ENCODE results near the gene KAZN. TPM values are rescaled to one million over a fixed set of nuclear protein-coding genes. Genes with fewer than 3 reads are reported as not detected.

The KAZN gene
- total and polyA plus RNA-seq, 2 of the 8 experiments (the other 6 are each of a cell fraction or from before 2014, with no cell fraction given) = 3.7 to 11.8 TPM

GRCh38 chr1:14915356-14916054 lies 317.0 kb downstream of the KAZN start:
- H2BK12ac ChIP-seq (ENCODE audit: low read depth, low read length) = no peak overlapping the region
- ChIA-PET CTCF (ENCODE audit: partially characterized antibody) (interaction anchor here (0.7 to 3.2 kb wide), 32 partner anchors 9 to 492 kb away, joined by 3 to 19 read pairs (median 4); no protein-coding TSS in a partner anchor), POLR2A (ENCODE audit: partially characterized antibody) (no interaction called here)
- H3K79me1 ChIP-seq (ENCODE audit: low read depth, low read length) = no peaks in the 10 kb centered on the region
- H3K27ac ChIP-seq (ENCODE audit: low read depth, low read length) = no peak overlapping the region
- no peak overlapping the region for H3K4ac ChIP-seq (replicated peaks; ENCODE audit: insufficient read length, low read depth, low read length)
- H2BK120ac ChIP-seq (replicated peaks; ENCODE audit: low read depth, low read length) = no peak overlapping the region
- no peak overlapping the region; a peak in 1 of 8 replicates for H3K4me3 ChIP-seq (ENCODE audit: extremely low read depth in 1 of 4, insufficient read depth in 2 of 4, low read depth in 3 of 4, low read length in 4 of 4)
- no peak overlapping the region for H4K91ac ChIP-seq (replicated peaks; ENCODE audit: insufficient read length, low read length)
- WGBS, 2 experiments (ENCODE audit: extremely low coverage in 1 of 2, insufficient coverage in 1 of 2, insufficient read length in 1 of 2, insufficient replicate concordance in 2 of 2, low coverage in 1 of 2, low lambda C conversion rate in 2 of 2, missing lambda C conversion rate in 1 of 2) = 47% methylated on average over 9 of the region's 9 CpGs; no CpG with 5 or more reads in 1 of the 2 experiments
- H4K8ac ChIP-seq (ENCODE audit: extremely low read depth, insufficient read depth, low read length) = no peak overlapping the region
- no peaks in the 10 kb centered on the region for H3K9me3 ChIP-seq (ENCODE audit: insufficient read depth in 2 of 2, low read depth in 1 of 2, low read length in 1 of 2)
- DNase-seq (ENCODE audit: low read depth in 1 of 2, low spot score in 2 of 2) (peak in 1 of 2 experiments; percentile 89), FAIRE-seq (peak; percentile 57)
- H3K9ac ChIP-seq (replicated peaks in 1 of 4; ENCODE audit: extremely low read depth in 1 of 4, low read depth in 3 of 4, low read length in 3 of 4) = no peak overlapping the region
- no peaks in the 10 kb centered on the region for H3K36me3 ChIP-seq (ENCODE audit: control insufficient read depth in 2 of 4, insufficient read depth in 4 of 4, low read length in 3 of 4)
- H3K18ac ChIP-seq (ENCODE audit: extremely low read depth, low read length) = no peak overlapping the region
- no peak overlapping the region for H3K4me2 ChIP-seq (ENCODE audit: insufficient read depth in 1 of 2, low read depth in 2 of 2, low read length in 2 of 2)
- no peak overlapping the region for H4K5ac ChIP-seq (ENCODE audit: insufficient read length, low read depth, low read length)
- H4K20me1 ChIP-seq (replicated peaks in 1 of 2; ENCODE audit: control insufficient read depth in 1 of 2, insufficient read depth in 2 of 2, low read length in 2 of 2) = peaks cover 0 to 2% of the 10 kb centered on the region in 2 experiments
- H3K56ac ChIP-seq (replicated peaks; ENCODE audit: insufficient read length, low read depth, low read length) = no peak overlapping the region
- no peak overlapping the region for H2AFZ ChIP-seq (ENCODE audit: low read length)
- no peak overlapping the region for H3K23ac ChIP-seq (ENCODE audit: insufficient read length)
- no peaks in the 10 kb centered on the region for H3K79me2 ChIP-seq (ENCODE audit: control insufficient read depth in 1 of 2, insufficient read depth in 2 of 2, low read length in 2 of 2)
- no peak overlapping the region for H2BK15ac ChIP-seq (ENCODE audit: low read length)
- H2BK20ac ChIP-seq (ENCODE audit: low read length) = no peak overlapping the region
- no peak overlapping the region for H3K14ac ChIP-seq (ENCODE audit: insufficient read length)
- no peaks in the 10 kb centered on the region; a peak in 1 of 7 replicates for H3K27me3 ChIP-seq (replicated peaks in 1 of 4; ENCODE audit: control insufficient read depth in 3 of 4, extremely low read depth in 1 of 4, insufficient read depth in 3 of 4, low read length in 3 of 4)
- H2AK5ac ChIP-seq (ENCODE audit: low read depth, low read length) = no peak overlapping the region
- H3K4me1 ChIP-seq (replicated peaks in 1 of 4; ENCODE audit: control insufficient read depth in 3 of 4, insufficient read depth in 4 of 4, low read length in 3 of 4) = peaks cover 2 to 6% (median 4%) of the 10 kb centered on the region in 4 experiments; a peak in 6 of 7 replicates
- H3K23me2 ChIP-seq (ENCODE audit: low read depth, low read length) = no peaks in the 10 kb centered on the region
- no peak overlapping the region for H2BK5ac ChIP-seq (ENCODE audit: low read depth, low read length)
- no peak for TF ChIP-seq NANOG (IDR thresholded peaks at IDR 0.05; ENCODE audit: insufficient read depth, low read depth, low read length, poor library complexity, severe bottlenecking)
- TF ChIP-seq CTCF (IDR thresholded peaks at IDR 0.05; ENCODE audit: control extremely low read depth in 1 of 3, insufficient read depth in 1 of 3, low read depth in 1 of 3, low read length in 3 of 3) = peak; percentile 73 to 93 (median 89)
- no peak for TF ChIP-seq ATF3 (IDR thresholded peaks at IDR 0.05; ENCODE audit: insufficient read depth, low read depth, low read length)
- no peak for TF ChIP-seq BCL11A (IDR thresholded peaks at IDR 0.05; ENCODE audit: low read depth in 2 of 2, low read length in 2 of 2)
- 0 out of 4 replicates have a peak, but pooled peaks of 1 of the 2 experiments have one; percentile 55 for TF ChIP-seq HDAC2 (IDR thresholded peaks at IDR 0.05; ENCODE audit: borderline replicate concordance in 1 of 2, low read depth in 2 of 2, low read length in 2 of 2)
- peak; percentile 96 for TF ChIP-seq KDM1A (IDR thresholded peaks at IDR 0.05; ENCODE audit: borderline replicate concordance, low read length)
- peak; percentile 68; the same call in 1 of the 2 replicates for TF ChIP-seq GABPA (IDR thresholded peaks at IDR 0.05; ENCODE audit: borderline replicate concordance, insufficient read depth, low read length)
- TF ChIP-seq FOSL1 (IDR thresholded peaks at IDR 0.05; ENCODE audit: insufficient read depth, low read depth, low read length) = no peak
